ENCODE measurements around the gene FBXO38.

DNA sequence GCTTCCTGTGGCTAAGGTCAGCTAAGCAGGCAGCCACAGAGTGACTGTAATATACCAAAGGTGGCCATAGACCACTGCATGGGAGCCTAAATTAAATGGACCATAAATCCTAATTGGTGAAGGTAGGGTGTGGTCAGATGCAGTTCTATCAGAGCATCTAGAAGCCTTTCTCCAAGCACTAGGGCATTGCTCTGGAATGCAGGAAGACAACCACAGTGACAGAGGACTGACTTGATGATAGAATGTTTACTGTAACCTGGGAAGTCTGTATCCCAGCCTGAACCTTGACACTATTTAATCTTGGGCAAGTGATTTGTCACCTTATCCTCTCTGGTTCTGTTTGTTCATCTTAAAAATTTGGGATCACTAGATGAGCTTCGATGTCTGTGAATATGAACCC lies 2.3 kb downstream of the FBXO38 start:
- TF ChIP-seq, protein P1, sequence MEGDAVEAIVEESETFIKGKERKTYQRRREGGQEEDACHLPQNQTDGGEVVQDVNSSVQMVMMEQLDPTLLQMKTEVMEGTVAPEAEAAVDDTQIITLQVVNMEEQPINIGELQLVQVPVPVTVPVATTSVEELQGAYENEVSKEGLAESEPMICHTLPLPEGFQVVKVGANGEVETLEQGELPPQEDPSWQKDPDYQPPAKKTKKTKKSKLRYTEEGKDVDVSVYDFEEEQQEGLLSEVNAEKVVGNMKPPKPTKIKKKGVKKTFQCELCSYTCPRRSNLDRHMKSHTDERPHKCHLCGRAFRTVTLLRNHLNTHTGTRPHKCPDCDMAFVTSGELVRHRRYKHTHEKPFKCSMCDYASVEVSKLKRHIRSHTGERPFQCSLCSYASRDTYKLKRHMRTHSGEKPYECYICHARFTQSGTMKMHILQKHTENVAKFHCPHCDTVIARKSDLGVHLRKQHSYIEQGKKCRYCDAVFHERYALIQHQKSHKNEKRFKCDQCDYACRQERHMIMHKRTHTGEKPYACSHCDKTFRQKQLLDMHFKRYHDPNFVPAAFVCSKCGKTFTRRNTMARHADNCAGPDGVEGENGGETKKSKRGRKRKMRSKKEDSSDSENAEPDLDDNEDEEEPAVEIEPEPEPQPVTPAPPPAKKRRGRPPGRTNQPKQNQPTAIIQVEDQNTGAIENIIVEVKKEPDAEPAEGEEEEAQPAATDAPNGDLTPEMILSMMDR (IDR thresholded peaks at IDR 0.05), result no peak
- TF ChIP-seq EZH2 (IDR thresholded peaks at IDR 0.05; ENCODE audit: borderline replicate concordance, insufficient read depth, low read depth, low read length, poor library complexity, severe bottlenecking), result no peak
